Stomach (tissue), 9 donors: ENCODE results near the gene KLHL21. TPM values are rescaled to one million over a fixed set of nuclear protein-coding genes. Genes with fewer than 3 reads are reported as not detected.

Source experiments
- DNase-seq, 2 donors: peaks; one replicate each; pipeline versions ENCODE4 v3.0.0 to v3.0.0-alpha.2; 2013 to 2019
- H3K27ac ChIP-seq, 5 donors: fragments of 200-600 bp in 4 of 5; sonication (generic) in 4 of 5; one replicate each; pipeline ENCODE4 v1.5.1; 2013 to 2019; ENCODE audit warnings: mild to moderate bottlenecking in 1 of 5, moderate library complexity in 1 of 5
- H3K27me3 ChIP-seq, 3 donors: fragments of 200-600 bp; sonication (generic); one replicate each; pipeline ENCODE4 v1.5.1; 2017 to 2019; ENCODE audit warnings: mixed run types in 1 of 3
- H3K36me3 ChIP-seq, 4 donors: fragments of 200-600 bp; sonication (generic); 1 replicate in 3 of 4; 2 replicates in 1 of 4; pipeline ENCODE4 v1.5.1; 2016 to 2019
- H3K4me1 ChIP-seq, 4 donors: fragments of 200-600 bp; sonication (generic); one replicate each; pipeline ENCODE4 v1.5.1; 2016 to 2019
- H3K4me3 ChIP-seq, 4 donors: fragments of 200-600 bp; sonication (generic) in 3 of 4; one replicate each; pipeline ENCODE4 v1.5.1; 2016 to 2019; ENCODE audit warnings: mild to moderate bottlenecking in 1 of 4
- H3K9me3 ChIP-seq, 4 donors: fragments of 200-600 bp; sonication (generic); one replicate each; pipeline ENCODE4 v1.5.1; 2016 to 2019
- EP300 ChIP-seq: sonication (generic); formaldehyde crosslinking; IDR thresholded peaks from one replicate; pipeline ENCODE4 v1.6.1; 2017; ENCODE audit warnings: antibody characterized with exemption
- POLR2A ChIP-seq, 4 donors: fragments of 450-650 bp; IDR thresholded peaks; one replicate each; pipeline ENCODE4 v1.6.1; 2016; ENCODE audit warnings: antibody characterized with exemption in 4 of 4, control low read depth in 2 of 4, mild to moderate bottlenecking in 1 of 4, moderate library complexity in 1 of 4
- POLR2AphosphoS5 ChIP-seq, 3 donors: sonication (generic); formaldehyde crosslinking; IDR thresholded peaks; one replicate each; pipeline ENCODE4 v1.6.1; 2016; ENCODE audit warnings: antibody characterized with exemption in 3 of 3
- WGBS, 5 donors: extraction: QIAGEN DNeasy Blood & Tissue Kit in 3 of 5; methylation state at CpG; one replicate each; pipeline versions ENCODE4 v1.1.5 to v1.1.7; 2013 to 2018; 5-methylcytosine and 5-hydroxymethylcytosine counted together
- intact Hi-C: fragments of 100-400 bp; cut with DNase I; formaldehyde crosslinking; loops from one replicate; pipeline ENCODE4 v1.15.1; 2023; ENCODE audit warnings: low total_unique reads
- polyA plus RNA-seq, 3 donors: library from polyadenylated mRNA; stranded (reverse); fragments of 200-250 nt; gene quantifications; one replicate each; pipeline ENCODE4 v1.2.3, GENCODE V29; 2013
- total RNA-seq, 5 donors: library from RNA; depleted of rRNA; stranded (reverse); fragments of >200 nt; gene quantifications; one replicate each; pipeline versions ENCODE4 v1.1.0 to v1.2.3, GENCODE V29; 2014 to 2016
- TF ChIP-seq, protein P1 (sequence below), 7 experiments: fragments of 450-650 bp in 4 of 7; fragments of 200-600 bp in 3 of 7; sonication (generic) in 3 of 7; IDR thresholded peaks; one replicate each; pipeline ENCODE4 v1.5.1; 2016 to 2019; ENCODE audit warnings: antibody characterized with exemption in 7 of 7, control low read depth in 2 of 7, mild to moderate bottlenecking in 1 of 7
- donor health status: healthy with polysubstance abuse.
- donor health status: Bipolar disorder and iron deficiency.
- donor health status: healthy.

The KLHL21 gene
- total and polyA plus RNA-seq, 8 donors, result 9.2 to 59.8 (median 19.4) TPM

DNA sequence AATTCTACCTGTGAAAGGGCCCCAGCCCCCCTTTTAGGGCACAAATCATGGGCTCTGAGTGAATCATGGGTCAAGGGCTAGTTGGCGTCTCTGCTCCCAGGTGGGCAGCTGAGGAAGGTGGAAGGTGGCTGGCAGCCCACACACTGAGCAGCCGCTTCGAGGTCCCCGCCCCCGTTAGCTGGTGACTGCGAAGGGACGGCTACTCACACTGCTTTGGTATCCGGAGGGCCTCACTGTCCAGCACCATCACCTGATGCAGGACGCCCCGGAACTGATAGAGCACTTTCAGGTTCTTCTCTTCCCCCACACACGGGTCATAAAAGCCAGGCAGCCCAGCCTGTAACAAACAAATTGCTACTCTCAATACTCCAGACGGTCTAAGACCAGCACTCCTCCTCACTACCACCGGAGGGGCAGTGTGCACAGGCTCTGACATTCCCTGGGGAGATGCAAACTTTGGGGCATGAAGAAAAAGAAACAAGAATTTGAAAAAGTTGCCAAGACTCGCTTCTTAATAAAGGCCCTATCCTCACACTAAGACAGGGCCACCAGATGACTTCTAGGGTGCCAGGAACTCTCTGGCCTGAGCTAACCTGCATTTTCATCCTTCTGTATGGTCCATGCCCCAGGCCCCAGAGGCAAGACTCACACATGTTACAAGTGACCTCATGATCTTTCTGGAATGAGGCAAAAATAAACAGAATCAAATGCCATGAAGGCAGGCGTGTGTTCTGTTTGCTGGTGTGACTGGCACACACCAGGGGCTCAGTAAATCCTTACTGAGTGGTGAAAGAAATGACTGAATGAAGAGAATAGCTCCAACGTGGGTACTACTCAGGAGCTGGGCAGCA is 33.5 kb upstream of the KLHL21 start:
- no peak overlapping the region for H3K4me3 ChIP-seq
- DNase-seq, result no peak
- 61 to 86% (median 82%) methylated on average over 13 to 16 of the region's 16 CpGs for WGBS, 5 donors
- intact Hi-C loops, result no loop called here
- no peaks in the 10 kb centered on the region for H3K9me3 ChIP-seq
- TF ChIP-seq POLR2AphosphoS5 (IDR thresholded peaks at IDR 0.05), result no peak
- TF ChIP-seq POLR2A (IDR thresholded peaks at IDR 0.05), result no peak
- TF ChIP-seq EP300, result no peak
- TF ChIP-seq, protein P1, sequence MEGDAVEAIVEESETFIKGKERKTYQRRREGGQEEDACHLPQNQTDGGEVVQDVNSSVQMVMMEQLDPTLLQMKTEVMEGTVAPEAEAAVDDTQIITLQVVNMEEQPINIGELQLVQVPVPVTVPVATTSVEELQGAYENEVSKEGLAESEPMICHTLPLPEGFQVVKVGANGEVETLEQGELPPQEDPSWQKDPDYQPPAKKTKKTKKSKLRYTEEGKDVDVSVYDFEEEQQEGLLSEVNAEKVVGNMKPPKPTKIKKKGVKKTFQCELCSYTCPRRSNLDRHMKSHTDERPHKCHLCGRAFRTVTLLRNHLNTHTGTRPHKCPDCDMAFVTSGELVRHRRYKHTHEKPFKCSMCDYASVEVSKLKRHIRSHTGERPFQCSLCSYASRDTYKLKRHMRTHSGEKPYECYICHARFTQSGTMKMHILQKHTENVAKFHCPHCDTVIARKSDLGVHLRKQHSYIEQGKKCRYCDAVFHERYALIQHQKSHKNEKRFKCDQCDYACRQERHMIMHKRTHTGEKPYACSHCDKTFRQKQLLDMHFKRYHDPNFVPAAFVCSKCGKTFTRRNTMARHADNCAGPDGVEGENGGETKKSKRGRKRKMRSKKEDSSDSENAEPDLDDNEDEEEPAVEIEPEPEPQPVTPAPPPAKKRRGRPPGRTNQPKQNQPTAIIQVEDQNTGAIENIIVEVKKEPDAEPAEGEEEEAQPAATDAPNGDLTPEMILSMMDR (IDR thresholded peaks at IDR 0.05), result no peak
- H3K27me3 ChIP-seq, result no peaks in the 10 kb centered on the region
- H3K27ac ChIP-seq, result no peak overlapping the region
- peaks cover 0 to 5% (median 0%) of the 10 kb centered on the region in 4 donors for H3K4me1 ChIP-seq
- H3K36me3 ChIP-seq, result peaks cover 63 to 100% (median 100%) of the 10 kb centered on the region in 4 donors

DNA sequence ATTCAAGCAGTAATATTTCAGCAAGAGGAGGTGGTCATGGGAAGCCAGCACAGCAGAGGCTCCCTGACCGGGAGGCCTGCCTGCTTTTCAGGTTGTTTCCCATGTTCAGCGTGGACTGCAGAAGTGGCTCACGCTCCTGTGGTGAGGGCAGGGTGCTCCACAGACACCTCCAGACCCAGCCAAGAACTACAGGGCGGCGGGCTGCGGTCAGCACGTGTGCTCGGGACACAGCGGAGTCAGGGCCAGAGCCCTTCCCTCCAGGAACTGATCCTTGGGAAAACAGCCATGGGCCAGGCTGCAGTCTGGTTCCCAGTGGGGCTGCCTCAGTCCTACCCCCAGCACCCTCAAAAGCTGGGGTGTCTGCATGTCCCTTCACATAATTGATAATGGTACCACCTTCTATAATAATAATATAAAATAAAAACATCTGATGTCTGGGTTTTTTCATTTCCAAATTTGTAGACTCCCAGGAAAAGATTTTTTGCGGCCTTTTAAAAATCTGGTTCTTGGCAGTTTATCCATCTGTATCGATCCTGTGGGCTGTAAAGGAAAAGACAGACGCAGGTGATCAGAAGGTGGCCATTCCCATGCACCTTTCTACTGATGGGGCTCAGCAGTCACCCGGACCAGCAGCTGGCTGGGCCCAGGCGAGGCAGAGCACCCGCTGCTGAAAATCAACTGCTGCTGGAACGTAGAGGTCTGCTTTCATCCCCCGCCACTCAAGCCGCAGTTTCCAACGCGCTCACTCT is 32.7 kb upstream of the KLHL21 start:
- WGBS, 5 donors, result 86 to 91% (median 90%) methylated on average over 20 of the region's 20 CpGs
- no peaks in the 10 kb centered on the region for H3K27me3 ChIP-seq
- TF ChIP-seq EP300 (no peak), POLR2AphosphoS5 (IDR thresholded peaks at IDR 0.05) (no peak)
- TF ChIP-seq, protein P1 (IDR thresholded peaks at IDR 0.05), result no peak
- no peaks in the 10 kb centered on the region for H3K9me3 ChIP-seq
- no peak for DNase-seq
- peaks cover 67 to 100% (median 100%) of the 10 kb centered on the region in 4 donors for H3K36me3 ChIP-seq
- H3K4me3 ChIP-seq, result no peak overlapping the region
- peaks cover 0 to 5% (median 0%) of the 10 kb centered on the region in 4 donors for H3K4me1 ChIP-seq
- intact Hi-C loops, result no loop called here
- no peak overlapping the region for H3K27ac ChIP-seq

DNA sequence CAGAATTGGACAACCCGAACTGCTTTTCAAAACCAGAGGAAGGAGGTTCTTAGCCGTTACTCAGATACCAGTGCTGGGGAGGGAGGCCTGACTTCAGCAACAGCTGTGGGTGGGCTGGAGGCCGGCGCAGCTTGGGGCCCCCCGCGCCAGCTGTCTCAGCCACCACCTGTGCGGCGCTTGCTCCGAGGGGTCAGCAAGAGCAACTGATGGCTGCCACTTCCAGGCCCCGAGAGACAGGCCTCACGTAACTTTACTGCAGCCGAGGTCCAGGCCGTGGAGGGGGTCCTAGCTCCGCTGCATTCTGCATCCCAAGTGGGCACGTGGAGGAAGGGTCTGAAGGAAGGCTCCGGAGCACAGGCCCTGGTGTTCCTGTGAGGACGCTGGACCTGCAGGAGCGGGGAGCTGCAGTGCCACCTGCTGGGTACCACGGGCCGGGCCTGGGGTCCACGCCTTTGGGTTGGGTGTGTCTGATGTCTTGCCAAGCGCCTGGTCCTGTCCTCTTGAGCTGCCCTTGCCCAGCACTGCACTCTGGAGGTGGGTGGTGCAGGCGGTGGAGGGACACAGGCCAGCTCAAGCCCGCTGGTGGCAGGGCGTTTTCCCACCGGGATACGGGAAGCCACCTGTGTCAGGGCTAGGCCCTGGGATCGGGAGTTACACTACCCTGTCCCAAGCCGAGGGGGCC is 31.8 kb upstream of the KLHL21 start:
- WGBS, 5 donors, result 53 to 69% (median 59%) methylated on average over 24 to 29 of the region's 29 CpGs
- intact Hi-C loops, result no loop called here
- Histone ChIP-seq H3K4me1 (peaks cover 0 to 5% (median 0%) of the 10 kb centered on the region in 4 donors), H3K9me3 (no peaks in the 10 kb centered on the region), H3K27ac (no peak overlapping the region), H3K27me3 (no peaks in the 10 kb centered on the region), H3K4me3 (no peak overlapping the region), H3K36me3 (peaks cover 67 to 100% (median 100%) of the 10 kb centered on the region in 4 donors)
- peak in 1 of 3 donors; percentile 61 for TF ChIP-seq POLR2AphosphoS5 (IDR thresholded peaks at IDR 0.05)
- TF ChIP-seq POLR2A (IDR thresholded peaks at IDR 0.05), result no peak
- TF ChIP-seq EP300, result no peak
- TF ChIP-seq, protein P1 (IDR thresholded peaks at IDR 0.05), result peak in 5 of 7 experiments; percentile 35 to 63 (median 49)
- peak; percentile 80 to 82 for DNase-seq
